WTC11 (cell line): ENCODE measurements around the gene GRAP. TPM values are rescaled to one million over a fixed set of nuclear protein-coding genes. Genes with fewer than 3 reads are reported as not detected.

Source experiments
- ATAC-seq: fragments of 200-7000 bp; cut with Tn5 transposase; 2 replicates; pipeline ENCODE4 v1.10.0; 2021; ENCODE audit warnings: mild to moderate bottlenecking, moderate library complexity
- CTCF ChIA-PET: fragments of 300-600 bp; sonication (Branson Sonifier 250); formaldehyde crosslinking; loops from one replicate; lab custom pipeline; 2021; ENCODE audit warnings: antibody characterized with exemption; lab: Charles Lee
- POLR2A ChIA-PET: fragments of 350-600 bp; sonication (Branson Sonifier 250); formaldehyde crosslinking; loops from one replicate; lab custom pipeline; 2021; ENCODE audit warnings: antibody characterized with exemption; lab: Charles Lee
- DNase-seq: peaks from one replicate; pipeline ENCODE4 v3.0.0; 2021; ENCODE audit warnings: low spot score
- H3K27ac Mint-ChIP-seq: 2 replicates; pipeline ENCODE4 v1.8.0; 2021; ENCODE audit warnings: mixed read lengths
- H3K27me3 Mint-ChIP-seq: 2 replicates; pipeline ENCODE4 v1.8.0; 2021; ENCODE audit warnings: low read depth, mild to moderate bottlenecking, moderate library complexity, mixed read lengths
- H3K36me3 Mint-ChIP-seq: 2 replicates; pipeline ENCODE4 v1.8.0; 2021; ENCODE audit warnings: mixed read lengths
- H3K4me1 Mint-ChIP-seq: 2 replicates; pipeline ENCODE4 v1.8.0; 2022; ENCODE audit warnings: mixed read lengths
- H3K4me3 Mint-ChIP-seq: 2 replicates; pipeline ENCODE4 v1.8.0; 2021; ENCODE audit warnings: mild to moderate bottlenecking, moderate library complexity, mixed read lengths
- H3K9me3 Mint-ChIP-seq: 2 replicates; pipeline ENCODE4 v1.8.0; 2021; ENCODE audit warnings: mixed read lengths
- CDX4 ChIP-seq: fragments of 250-450 bp; sonication (Bioruptor Pico); IDR thresholded peaks from 2 replicates; pipeline ENCODE4 v1.9.0; 2021; ENCODE audit warnings: moderate library complexity, mild to moderate bottlenecking, inconsistent platforms, borderline replicate concordance
- CREM ChIP-seq: sonication (generic); formaldehyde crosslinking; IDR thresholded peaks from 2 replicates; pipeline ENCODE4 v1.8.1; 2022; ENCODE audit warnings: mild to moderate bottlenecking, missing genetic modification reagents, moderate library complexity
- ETV6 ChIP-seq: sonication (generic); formaldehyde crosslinking; IDR thresholded peaks from 2 replicates; pipeline ENCODE4 v1.8.1; 2022; ENCODE audit warnings: mild to moderate bottlenecking, missing genetic modification reagents
- GABPB1 ChIP-seq: sonication (generic); formaldehyde crosslinking; IDR thresholded peaks from 2 replicates; pipeline ENCODE4 v1.8.1; 2023; ENCODE audit warnings: mild to moderate bottlenecking, missing genetic modification reagents
- GTF2I ChIP-seq: fragments of 250-450 bp; sonication (Bioruptor Pico); conservative IDR thresholded peaks from 2 replicates; pipeline ENCODE4 v1.4.0; 2021; ENCODE audit warnings: mild to moderate bottlenecking
- JUN ChIP-seq: sonication (generic); formaldehyde crosslinking; IDR thresholded peaks from 2 replicates; pipeline ENCODE4 v1.8.0; 2023; ENCODE audit warnings: mild to moderate bottlenecking, missing genetic modification reagents
- OVOL2 ChIP-seq: fragments of 250-450 bp; sonication (Bioruptor Pico); IDR thresholded peaks from 2 replicates; pipeline ENCODE4 v1.9.0; 2021; ENCODE audit warnings: mild to moderate bottlenecking, borderline replicate concordance
- RORB ChIP-seq: fragments of 250-450 bp; sonication (Bioruptor Pico); IDR thresholded peaks from 2 replicates; pipeline ENCODE4 v1.9.0; 2021; ENCODE audit warnings: mild to moderate bottlenecking
- SP1 ChIP-seq: sonication (generic); formaldehyde crosslinking; conservative IDR thresholded peaks from 2 replicates; pipeline ENCODE4 v1.8.1; 2022; ENCODE audit warnings: missing genetic modification reagents
- STAT6 ChIP-seq: sonication (generic); formaldehyde crosslinking; conservative IDR thresholded peaks from 2 replicates; pipeline ENCODE4 v1.8.1; 2023; ENCODE audit warnings: mild to moderate bottlenecking, low read depth, missing genetic modification reagents, moderate library complexity
- ZBTB21 ChIP-seq: sonication (generic); formaldehyde crosslinking; IDR thresholded peaks from 2 replicates; pipeline ENCODE4 v1.8.1; 2023; ENCODE audit warnings: mild to moderate bottlenecking, missing genetic modification reagents, borderline replicate concordance
- ZNF219 ChIP-seq: sonication (generic); formaldehyde crosslinking; IDR thresholded peaks from 2 replicates; pipeline ENCODE4 v1.8.0; 2023; ENCODE audit warnings: missing genetic modification reagents, mild to moderate bottlenecking, borderline replicate concordance
- ZNF317 ChIP-seq: sonication (generic); formaldehyde crosslinking; IDR thresholded peaks from 2 replicates; pipeline ENCODE4 v1.8.1; 2023; ENCODE audit warnings: low read depth, mild to moderate bottlenecking, moderate library complexity, missing genetic modification reagents, borderline replicate concordance
- ZNF532 ChIP-seq: fragments of 250-450 bp; sonication (Bioruptor Pico); IDR thresholded peaks from 2 replicates; pipeline ENCODE4 v1.9.0; 2021; ENCODE audit warnings: mild to moderate bottlenecking, borderline replicate concordance
- total RNA-seq: library from RNA; stranded (reverse); gene quantifications from 3 replicates; pipeline ENCODE4 v1.2.3, GENCODE V29; 2021
- TF ChIP-seq, protein P1 (sequence below): sonication (generic); formaldehyde crosslinking; IDR thresholded peaks from 2 replicates; pipeline ENCODE4 v1.8.0; 2023; ENCODE audit warnings: mild to moderate bottlenecking, missing genetic modification reagents
- TF ChIP-seq, protein P2 (sequence below): fragments of 200-600 bp; IDR thresholded peaks from 2 replicates; pipeline ENCODE4 v1.8.0; 2022; ENCODE audit warnings: antibody characterized with exemption
- TF ChIP-seq, protein P3 (sequence below): fragments of 250-450 bp; sonication (Bioruptor Pico); IDR thresholded peaks from 2 replicates; pipeline ENCODE4 v1.9.0; 2021; ENCODE audit warnings: mild to moderate bottlenecking
- TF ChIP-seq, protein P4 (sequence below): sonication (generic); formaldehyde crosslinking; IDR thresholded peaks from 2 replicates; pipeline ENCODE4 v1.8.1; 2022; ENCODE audit warnings: missing genetic modification reagents, borderline replicate concordance
- TF ChIP-seq, protein P5 (sequence below): sonication (generic); formaldehyde crosslinking; IDR thresholded peaks from 2 replicates; pipeline ENCODE4 v1.8.1; 2023; ENCODE audit warnings: mild to moderate bottlenecking, missing genetic modification reagents

GRAP gene
- total RNA-seq, 1 experiment from 2014 or later = 0.59 TPM

DNA sequence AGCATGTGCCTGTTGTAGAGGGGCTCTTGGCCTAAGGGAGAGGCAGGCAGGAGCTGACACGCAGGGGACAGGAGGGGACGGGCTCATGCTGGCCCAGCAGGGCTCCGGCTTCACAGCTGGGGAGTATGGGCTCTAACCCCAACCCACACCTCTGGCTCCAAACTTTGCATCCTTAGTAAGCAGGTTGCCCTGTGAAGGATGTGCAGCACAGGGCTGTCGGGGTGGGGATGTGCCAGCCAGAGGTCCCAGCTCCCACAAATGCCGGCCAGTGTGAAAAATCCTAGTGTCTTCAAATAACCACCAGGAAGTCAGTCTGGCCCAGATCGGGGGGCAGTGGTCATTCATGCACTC lies 28.2 kb downstream of the GRAP start (continued):
- TF ChIP-seq GABPB1 (CRISPR knock-in tag) (no peak), RORB (CRISPR knock-in tag) (no peak), ETV6 (CRISPR knock-in tag) (no peak), ZNF219 (CRISPR knock-in tag) (no peak)
- TF ChIP-seq, protein P1, sequence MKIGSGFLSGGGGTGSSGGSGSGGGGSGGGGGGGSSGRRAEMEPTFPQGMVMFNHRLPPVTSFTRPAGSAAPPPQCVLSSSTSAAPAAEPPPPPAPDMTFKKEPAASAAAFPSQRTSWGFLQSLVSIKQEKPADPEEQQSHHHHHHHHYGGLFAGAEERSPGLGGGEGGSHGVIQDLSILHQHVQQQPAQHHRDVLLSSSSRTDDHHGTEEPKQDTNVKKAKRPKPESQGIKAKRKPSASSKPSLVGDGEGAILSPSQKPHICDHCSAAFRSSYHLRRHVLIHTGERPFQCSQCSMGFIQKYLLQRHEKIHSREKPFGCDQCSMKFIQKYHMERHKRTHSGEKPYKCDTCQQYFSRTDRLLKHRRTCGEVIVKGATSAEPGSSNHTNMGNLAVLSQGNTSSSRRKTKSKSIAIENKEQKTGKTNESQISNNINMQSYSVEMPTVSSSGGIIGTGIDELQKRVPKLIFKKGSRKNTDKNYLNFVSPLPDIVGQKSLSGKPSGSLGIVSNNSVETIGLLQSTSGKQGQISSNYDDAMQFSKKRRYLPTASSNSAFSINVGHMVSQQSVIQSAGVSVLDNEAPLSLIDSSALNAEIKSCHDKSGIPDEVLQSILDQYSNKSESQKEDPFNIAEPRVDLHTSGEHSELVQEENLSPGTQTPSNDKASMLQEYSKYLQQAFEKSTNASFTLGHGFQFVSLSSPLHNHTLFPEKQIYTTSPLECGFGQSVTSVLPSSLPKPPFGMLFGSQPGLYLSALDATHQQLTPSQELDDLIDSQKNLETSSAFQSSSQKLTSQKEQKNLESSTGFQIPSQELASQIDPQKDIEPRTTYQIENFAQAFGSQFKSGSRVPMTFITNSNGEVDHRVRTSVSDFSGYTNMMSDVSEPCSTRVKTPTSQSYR = no peak
- TF ChIP-seq, protein P2, sequence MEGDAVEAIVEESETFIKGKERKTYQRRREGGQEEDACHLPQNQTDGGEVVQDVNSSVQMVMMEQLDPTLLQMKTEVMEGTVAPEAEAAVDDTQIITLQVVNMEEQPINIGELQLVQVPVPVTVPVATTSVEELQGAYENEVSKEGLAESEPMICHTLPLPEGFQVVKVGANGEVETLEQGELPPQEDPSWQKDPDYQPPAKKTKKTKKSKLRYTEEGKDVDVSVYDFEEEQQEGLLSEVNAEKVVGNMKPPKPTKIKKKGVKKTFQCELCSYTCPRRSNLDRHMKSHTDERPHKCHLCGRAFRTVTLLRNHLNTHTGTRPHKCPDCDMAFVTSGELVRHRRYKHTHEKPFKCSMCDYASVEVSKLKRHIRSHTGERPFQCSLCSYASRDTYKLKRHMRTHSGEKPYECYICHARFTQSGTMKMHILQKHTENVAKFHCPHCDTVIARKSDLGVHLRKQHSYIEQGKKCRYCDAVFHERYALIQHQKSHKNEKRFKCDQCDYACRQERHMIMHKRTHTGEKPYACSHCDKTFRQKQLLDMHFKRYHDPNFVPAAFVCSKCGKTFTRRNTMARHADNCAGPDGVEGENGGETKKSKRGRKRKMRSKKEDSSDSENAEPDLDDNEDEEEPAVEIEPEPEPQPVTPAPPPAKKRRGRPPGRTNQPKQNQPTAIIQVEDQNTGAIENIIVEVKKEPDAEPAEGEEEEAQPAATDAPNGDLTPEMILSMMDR = no peak

DNA sequence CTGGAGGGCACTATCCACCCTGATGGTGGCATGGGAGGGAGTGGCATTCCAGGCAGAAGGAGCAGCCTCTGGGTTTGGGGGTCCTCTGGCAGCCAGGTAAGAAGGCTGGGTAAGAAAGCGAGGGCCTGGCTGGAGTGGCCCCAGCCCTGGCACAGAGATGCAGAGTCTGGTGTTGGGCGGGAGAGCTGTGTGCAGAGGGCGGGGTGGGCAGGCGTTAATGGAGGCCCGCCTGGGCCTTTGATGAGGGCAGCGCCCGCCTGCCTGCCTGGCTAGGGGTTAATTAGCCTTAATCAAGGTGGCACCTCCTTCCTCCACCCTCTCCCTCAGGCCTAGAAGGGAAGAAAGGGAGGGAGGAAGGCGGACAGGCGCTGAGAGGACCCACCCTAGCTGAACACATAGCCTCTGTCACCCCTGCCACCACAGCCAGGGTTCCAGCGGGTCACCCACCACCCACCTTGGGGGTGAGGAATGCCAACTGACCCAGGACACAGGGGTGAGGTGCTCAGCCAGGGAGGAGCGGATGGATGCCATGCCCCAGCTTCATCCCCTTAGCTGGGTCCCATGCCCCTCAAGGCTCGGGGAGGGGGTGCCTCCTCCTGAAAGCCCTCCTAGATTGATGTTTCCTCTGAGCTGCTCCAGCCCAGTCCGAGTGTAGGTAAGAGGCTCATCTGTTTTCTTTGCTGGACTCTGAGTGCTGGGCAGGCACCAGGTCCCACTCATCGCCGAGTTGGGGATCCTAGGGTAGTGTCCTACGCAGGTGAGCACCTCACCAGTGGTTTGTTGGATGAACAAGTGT lies 28.8 kb downstream of the GRAP start:
- ChIA-PET POLR2A (no interaction called here), CTCF (interaction anchor here (1.9 kb wide), 1 partner anchor 57 kb away, joined by 8 read pairs; no protein-coding TSS in a partner anchor)
- DNase-seq (no peak), ATAC-seq (no peak)
- no peaks in the 10 kb centered on the region for H3K9me3 Mint-ChIP-seq
- H3K4me3 Mint-ChIP-seq = no peak overlapping the region
- no peaks in the 10 kb centered on the region; the same call in 1 of the 2 replicates for H3K27me3 Mint-ChIP-seq
- H3K4me1 Mint-ChIP-seq = 0 out of 2 replicates have a peak, but pooled peaks cover 5% of the 10 kb centered on the region
- H3K27ac Mint-ChIP-seq = no peak overlapping the region
- H3K36me3 Mint-ChIP-seq = no peaks in the 10 kb centered on the region
- TF ChIP-seq ZBTB21 (CRISPR knock-in tag) = no peak
- no peak for TF ChIP-seq CDX4 (CRISPR knock-in tag)
- no peak for TF ChIP-seq RORB (CRISPR knock-in tag)
- TF ChIP-seq, protein P3, sequence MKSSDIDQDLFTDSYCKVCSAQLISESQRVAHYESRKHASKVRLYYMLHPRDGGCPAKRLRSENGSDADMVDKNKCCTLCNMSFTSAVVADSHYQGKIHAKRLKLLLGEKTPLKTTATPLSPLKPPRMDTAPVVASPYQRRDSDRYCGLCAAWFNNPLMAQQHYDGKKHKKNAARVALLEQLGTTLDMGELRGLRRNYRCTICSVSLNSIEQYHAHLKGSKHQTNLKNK (CRISPR knock-in tag) = no peak
- no peak for TF ChIP-seq SP1 (CRISPR knock-in tag)
- TF ChIP-seq OVOL2 (CRISPR knock-in tag) = no peak
- no peak for TF ChIP-seq JUN (CRISPR knock-in tag)
- TF ChIP-seq ZNF532 (CRISPR knock-in tag) = no peak
- TF ChIP-seq CREM (CRISPR knock-in tag) = no peak
- TF ChIP-seq ZNF219 (CRISPR knock-in tag) = no peak
- TF ChIP-seq GTF2I = no peak
- TF ChIP-seq, protein P4, sequence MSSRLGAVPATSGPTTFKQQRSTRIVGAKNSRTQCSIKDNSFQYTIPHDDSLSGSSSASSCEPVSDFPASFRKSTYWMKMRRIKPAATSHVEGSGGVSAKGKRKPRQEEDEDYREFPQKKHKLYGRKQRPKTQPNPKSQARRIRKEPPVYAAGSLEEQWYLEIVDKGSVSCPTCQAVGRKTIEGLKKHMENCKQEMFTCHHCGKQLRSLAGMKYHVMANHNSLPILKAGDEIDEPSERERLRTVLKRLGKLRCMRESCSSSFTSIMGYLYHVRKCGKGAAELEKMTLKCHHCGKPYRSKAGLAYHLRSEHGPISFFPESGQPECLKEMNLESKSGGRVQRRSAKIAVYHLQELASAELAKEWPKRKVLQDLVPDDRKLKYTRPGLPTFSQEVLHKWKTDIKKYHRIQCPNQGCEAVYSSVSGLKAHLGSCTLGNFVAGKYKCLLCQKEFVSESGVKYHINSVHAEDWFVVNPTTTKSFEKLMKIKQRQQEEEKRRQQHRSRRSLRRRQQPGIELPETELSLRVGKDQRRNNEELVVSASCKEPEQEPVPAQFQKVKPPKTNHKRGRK (CRISPR knock-in tag) = no peak
- no peak for TF ChIP-seq ZNF317 (CRISPR knock-in tag)
- no peak for TF ChIP-seq STAT6
- TF ChIP-seq, protein P5, sequence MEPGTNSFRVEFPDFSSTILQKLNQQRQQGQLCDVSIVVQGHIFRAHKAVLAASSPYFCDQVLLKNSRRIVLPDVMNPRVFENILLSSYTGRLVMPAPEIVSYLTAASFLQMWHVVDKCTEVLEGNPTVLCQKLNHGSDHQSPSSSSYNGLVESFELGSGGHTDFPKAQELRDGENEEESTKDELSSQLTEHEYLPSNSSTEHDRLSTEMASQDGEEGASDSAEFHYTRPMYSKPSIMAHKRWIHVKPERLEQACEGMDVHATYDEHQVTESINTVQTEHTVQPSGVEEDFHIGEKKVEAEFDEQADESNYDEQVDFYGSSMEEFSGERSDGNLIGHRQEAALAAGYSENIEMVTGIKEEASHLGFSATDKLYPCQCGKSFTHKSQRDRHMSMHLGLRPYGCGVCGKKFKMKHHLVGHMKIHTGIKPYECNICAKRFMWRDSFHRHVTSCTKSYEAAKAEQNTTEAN (CRISPR knock-in tag) = no peak
